COLO668 (cell line): ENCODE measurements around the gene PNLIPRP2.

Experiments used
- DNase-seq: peaks from one replicate; lab custom pipeline; 2025; ENCODE audit not compliant: unreplicated experiment; lab: John Stamatoyannopoulos, UW

PNLIPRP2 gene

GRCh38 chr10:116612107-116612769 is 8.5 kb upstream of the PNLIPRP2 start:
- DNase-seq: no peak

GRCh38 chr10:116613471-116613870 is 7.3 kb upstream of the PNLIPRP2 start:
- DNase-seq: no peak

- DNase-seq: no peak
These were observed 6.0 kb upstream of the PNLIPRP2 start for GRCh38 chr10:116614796-116615195.

GRCh38 chr10:116615199-116615776 is 5.5 kb upstream of the PNLIPRP2 start:
- no peak for DNase-seq

- DNase-seq: no peak
These were observed 723 bp downstream of the PNLIPRP2 start for GRCh38 chr10:116621476-116621875.

GRCh38 chr10:116621934-116622655 is 1.3 kb downstream of the PNLIPRP2 start:
- no peak for DNase-seq

GRCh38 chr10:116625845-116626244 is 5.1 kb downstream of the PNLIPRP2 start:
- DNase-seq: no peak

GRCh38 chr10:116626815-116627214 is 6.1 kb downstream of the PNLIPRP2 start:
- DNase-seq: no peak

GRCh38 chr10:116627386-116627933 is 6.7 kb downstream of the PNLIPRP2 start:
- no peak for DNase-seq

- DNase-seq: no peak
These were observed 8.6 kb downstream of the PNLIPRP2 start for GRCh38 chr10:116629340-116629739.

- DNase-seq: no peak
These were observed 9.3 kb downstream of the PNLIPRP2 start for GRCh38 chr10:116630020-116630419.

- no peak for DNase-seq
These were observed 11.1 kb downstream of the PNLIPRP2 start for GRCh38 chr10:116631871-116632295.

- no peak for DNase-seq
These were observed 12.0 kb downstream of the PNLIPRP2 start for GRCh38 chr10:116632596-116633215.

GRCh38 chr10:116633216-116633600 is 12.5 kb downstream of the PNLIPRP2 start:
- no peak for DNase-seq

- no peak for DNase-seq
These were observed 13.6 kb downstream of the PNLIPRP2 start for GRCh38 chr10:116634126-116634975.

GRCh38 chr10:116636385-116636784 is 15.6 kb downstream of the PNLIPRP2 start:
- DNase-seq: no peak

GRCh38 chr10:116636976-116637375 is 16.2 kb downstream of the PNLIPRP2 start:
- DNase-seq: no peak

- no peak for DNase-seq
These were observed 17.1 kb downstream of the PNLIPRP2 start for GRCh38 chr10:116637830-116638229.

- no peak for DNase-seq
These were observed 25.7 kb downstream of the PNLIPRP2 start for GRCh38 chr10:116646502-116646901.

- DNase-seq: no peak
These were observed 28.1 kb downstream of the PNLIPRP2 start for GRCh38 chr10:116648903-116649302.

GRCh38 chr10:116653885-116654284 is 33.1 kb downstream of the PNLIPRP2 start:
- no peak for DNase-seq
